ENCODE measurements around the gene PCDHB5.

GRCh38 chr5:141101059-141101458 lies 33.9 kb upstream of the PCDHB5 start:
- TF ChIP-seq POLR2A (IDR thresholded peaks at IDR 0.05; ENCODE audit: extremely low read depth, insufficient read length) = no peak
- no peak for TF ChIP-seq CTCF (IDR thresholded peaks at IDR 0.05; ENCODE audit: low read depth, low read length)
